ENCODE measurements around the gene GJD3. TPM values are rescaled to one million over a fixed set of nuclear protein-coding genes. Genes with fewer than 3 reads are reported as not detected.
A peak's percentile ranks its signal among the peaks of the same experiment; 100 is the strongest.
"Not testable (repeated sequence)": the region's sequence is repeated elsewhere in the genome, so short reads cannot be mapped to it uniquely, and the experiment has no call there.

The GJD3 gene
- total and polyA plus RNA-seq, 2 experiments from 2014 or later = 1.4 TPM; not detected in 1

GRCh38 chr17:40376541-40376940, 12.0 kb upstream of the GJD3 start:
- not testable (repeated sequence) for H3K4me3 Mint-ChIP-seq; H3K4me2 ChIP-seq; ATAC-seq; H3K9me3 Mint-ChIP-seq; H3K36me3 Mint-ChIP-seq (ENCODE audit: low read depth); H3K79me2 ChIP-seq (replicated peaks; ENCODE audit: insufficient read depth); DNase-seq (ENCODE audit: low spot score); H3K4me1 ChIP-seq (ENCODE audit: insufficient read depth); H3K36me3 ChIP-seq (ENCODE audit: insufficient read depth); H4K20me1 ChIP-seq (replicated peaks; ENCODE audit: insufficient read depth); H3F3A ChIP-seq (replicated peaks; ENCODE audit: low read depth); H3K4me1 Mint-ChIP-seq; H3K27me3 ChIP-seq (ENCODE audit: insufficient read depth); H3K27ac Mint-ChIP-seq; H3K27ac ChIP-seq (ENCODE audit: low read depth); H3K9me2 ChIP-seq (ENCODE audit: insufficient read depth); H3K4me3 ChIP-seq
- H3K27me3 Mint-ChIP-seq (ENCODE audit: insufficient read depth, low read depth, poor library complexity) = peaks cover 12% of the 10 kb centered on the region
- peak overlapping the region; percentile 86 for H2AFZ ChIP-seq

- not testable (repeated sequence) for H3K79me2 ChIP-seq (replicated peaks; ENCODE audit: insufficient read depth); H4K20me1 ChIP-seq (replicated peaks; ENCODE audit: insufficient read depth); H3K4me1 Mint-ChIP-seq; H3K4me3 ChIP-seq; H3K36me3 ChIP-seq (ENCODE audit: insufficient read depth); H3K4me2 ChIP-seq; H3K27ac Mint-ChIP-seq; H3K27ac ChIP-seq (ENCODE audit: low read depth); H3K4me1 ChIP-seq (ENCODE audit: insufficient read depth); H3K4me3 Mint-ChIP-seq; H3K9me2 ChIP-seq (ENCODE audit: insufficient read depth); DNase-seq (ENCODE audit: low spot score); H3F3A ChIP-seq (replicated peaks; ENCODE audit: low read depth); H2AFZ ChIP-seq; ATAC-seq; H3K27me3 ChIP-seq (ENCODE audit: insufficient read depth)
- Mint-ChIP-seq H3K36me3 (ENCODE audit: low read depth) (peaks cover 11% of the 10 kb centered on the region; the same call in 2 of the 3 replicates), H3K27me3 (ENCODE audit: insufficient read depth, low read depth, poor library complexity) (peaks cover 12% of the 10 kb centered on the region), H3K9me3 (peaks cover 14% of the 10 kb centered on the region)
Measured at GRCh38 chr17:40375786-40376185, 11.2 kb upstream of the GJD3 start.

- Histone ChIP-seq H4K20me1 (replicated peaks; ENCODE audit: insufficient read depth) (no peaks in the 10 kb centered on the region), H3K9me2 (ENCODE audit: insufficient read depth) (no peaks in the 10 kb centered on the region), H2AFZ (no peak overlapping the region; the same call in 1 of the 2 replicates), H3K79me2 (replicated peaks; ENCODE audit: insufficient read depth) (no peaks in the 10 kb centered on the region), H3K4me2 (peak overlapping the region; percentile 51; the same call in 1 of the 2 replicates), H3K27ac (ENCODE audit: low read depth) (no peak overlapping the region), H3K4me1 (ENCODE audit: insufficient read depth) (peaks cover 7% of the 10 kb centered on the region; the same call in 1 of the 2 replicates), H3K4me3 (no peak overlapping the region), H3K27me3 (ENCODE audit: insufficient read depth) (no peaks in the 10 kb centered on the region), H3K36me3 (ENCODE audit: insufficient read depth) (no peaks in the 10 kb centered on the region), H3F3A (replicated peaks; ENCODE audit: low read depth) (peaks cover 8% of the 10 kb centered on the region; the same call in 1 of the 2 replicates)
- no peak overlapping the region for H3K4me3 Mint-ChIP-seq
- ATAC-seq = peak; percentile 46
- H3K36me3 Mint-ChIP-seq (ENCODE audit: low read depth) = peaks cover 11% of the 10 kb centered on the region; the same call in 2 of the 3 replicates
- H3K4me1 Mint-ChIP-seq = peaks cover 7% of the 10 kb centered on the region
- DNase-seq (ENCODE audit: low spot score) = peak; percentile 48
- peaks cover 14% of the 10 kb centered on the region for H3K9me3 Mint-ChIP-seq
- H3K27me3 Mint-ChIP-seq (ENCODE audit: insufficient read depth, low read depth, poor library complexity) = peaks cover 12% of the 10 kb centered on the region
- H3K27ac Mint-ChIP-seq = no peak overlapping the region
- TF ChIP-seq ZNF462 (CRISPR knock-in tag; IDR thresholded peaks at IDR 0.05) = no peak
- no peak for TF ChIP-seq ZNF331 (CRISPR knock-in tag; IDR thresholded peaks at IDR 0.05; ENCODE audit: low read depth)
- no peak for TF ChIP-seq CREB1 (CRISPR knock-in tag; IDR thresholded peaks at IDR 0.05; ENCODE audit: low read depth)
- TF ChIP-seq ETS1 (IDR thresholded peaks at IDR 0.05) = no peak
- TF ChIP-seq CTCF (conservative IDR thresholded peaks at IDR 0.05; ENCODE audit: low read depth in 2 of 2) = no peak
- TF ChIP-seq EZH2 (IDR thresholded peaks at IDR 0.05; ENCODE audit: low read depth, unreplicated experiment) = no peak
Measured at GRCh38 chr17:40374821-40375498, 10.4 kb upstream of the GJD3 start.

Measured in GM23338 (cell line).